IMR-90 (cell line): ENCODE data around the gene XYLT2. TPM values are rescaled to one million over a fixed set of nuclear protein-coding genes. Genes with fewer than 3 reads are reported as not detected.

Source experiments
- ATAC-seq: fragments of 200-7000 bp; cut with Tn5 transposase; 2 replicates; pipeline ENCODE4 v1.9.1; 2020; ENCODE audit warnings: low read depth, mild to moderate bottlenecking, moderate library complexity
- BruUV-seq: library from RNA; stranded (reverse); fragments of 400-500 nt; replicated peaks from 2 replicates; lab custom pipeline; 2021; lab: Mats Ljungman, UMichigan
- CTCF ChIA-PET: fragments of 300-600 bp; formaldehyde crosslinking; extraction: SDS; loops from one replicate; lab custom pipeline; 2021; ENCODE audit warnings: antibody characterized with exemption; lab: Yijun Ruan, JAX
- POLR2A ChIA-PET: fragments of 300-600 bp; sonication (Branson Sonifier 250); formaldehyde crosslinking; loops from one replicate; lab custom pipeline; 2022; ENCODE audit warnings: antibody characterized with exemption; ENCODE audit not compliant: unreplicated experiment; lab: Charles Lee
- DNase-seq: peaks from one replicate; pipeline ENCODE4 v3.0.0; 2013
- H2AFZ ChIP-seq: replicated peaks from 2 replicates; pipeline ENCODE3; 2013; ENCODE audit warnings: low read length, mild to moderate bottlenecking; ENCODE audit not compliant: poor library complexity
- H2AK5ac ChIP-seq: 2 replicates; pipeline ENCODE4 v1.6.1; 2013; ENCODE audit warnings: low read depth, low read length, inconsistent platforms
- H2AK9ac ChIP-seq: replicated peaks from 2 replicates; pipeline ENCODE3; 2013; ENCODE audit warnings: mild to moderate bottlenecking, low read depth, low read length, moderate library complexity; ENCODE audit not compliant: poor library complexity
- H2BK120ac ChIP-seq: 2 replicates; pipeline ENCODE4 v1.6.1; 2013; ENCODE audit warnings: low read depth, low read length, inconsistent platforms
- H2BK15ac ChIP-seq: 3 replicates; pipeline ENCODE4 v1.6.1; 2013; ENCODE audit warnings: low read depth, low read length, inconsistent platforms
- H2BK20ac ChIP-seq: 2 replicates; pipeline ENCODE4 v1.6.1; 2013; ENCODE audit warnings: low read depth, mild to moderate bottlenecking, inconsistent platforms, low read length, moderate library complexity
- H2BK5ac ChIP-seq: 2 replicates; pipeline ENCODE4 v1.6.1; 2013; ENCODE audit warnings: mild to moderate bottlenecking, low read depth, low read length, inconsistent platforms; ENCODE audit not compliant: poor library complexity, severe bottlenecking
- H3K14ac ChIP-seq: replicated peaks from 2 replicates; pipeline ENCODE4 v1.6.1; 2013; ENCODE audit warnings: low read depth, low read length, inconsistent platforms
- H3K18ac ChIP-seq: 2 replicates; pipeline ENCODE4 v1.6.1; 2013; ENCODE audit warnings: low read depth, low read length, control low read depth
- H3K23ac ChIP-seq: 2 replicates; pipeline ENCODE4 v1.6.1; 2013; ENCODE audit warnings: low read depth, low read length, inconsistent platforms
- H3K27ac ChIP-seq: 2 replicates; pipeline ENCODE4 v1.5.1; 2013; ENCODE audit warnings: mild to moderate bottlenecking, control low read depth, low read length; ENCODE audit not compliant: insufficient read depth
- H3K27me3 ChIP-seq: 2 replicates; pipeline ENCODE4 v1.6.1; 2013; ENCODE audit warnings: low read length; ENCODE audit not compliant: control insufficient read depth, insufficient read depth
- H3K36me3 ChIP-seq: 2 replicates; pipeline ENCODE4 v1.6.1; 2013; ENCODE audit warnings: low read length, mixed read lengths; ENCODE audit not compliant: control insufficient read depth, insufficient read depth
- H3K4ac ChIP-seq: 2 replicates; pipeline ENCODE4 v1.6.1; 2013; ENCODE audit warnings: low read depth, low read length, inconsistent platforms
- H3K4me1 ChIP-seq: 2 replicates; pipeline ENCODE4 v1.6.1; 2013; ENCODE audit warnings: low read length, mixed read lengths; ENCODE audit not compliant: control insufficient read depth, insufficient read depth
- H3K4me2 ChIP-seq: 2 replicates; pipeline ENCODE4 v1.6.1; 2013; ENCODE audit warnings: low read depth, mild to moderate bottlenecking, control low read depth, low read length, moderate library complexity
- H3K4me3 ChIP-seq: 2 replicates; pipeline ENCODE4 v1.5.1; 2013; ENCODE audit warnings: low read depth, mild to moderate bottlenecking, control low read depth, low read length, moderate library complexity; ENCODE audit not compliant: insufficient read depth
- H3K56ac ChIP-seq: 2 replicates; pipeline ENCODE4 v1.6.1; 2013; ENCODE audit warnings: low read length, inconsistent platforms; ENCODE audit not compliant: insufficient read depth; ENCODE audit errors: extremely low read depth
- H3K79me1 ChIP-seq, 2 experiments: 2 replicates each; pipeline ENCODE4 v1.6.1; 2013; ENCODE audit warnings: low read length in 2 of 2, inconsistent platforms in 1 of 2, low read depth in 1 of 2
- H3K9ac ChIP-seq: 2 replicates; pipeline ENCODE4 v1.6.1; 2013; ENCODE audit warnings: low read depth, low read length, control low read depth
- H3K9me1 ChIP-seq: 2 replicates; pipeline ENCODE4 v1.6.1; 2013; ENCODE audit warnings: low read length, inconsistent platforms; ENCODE audit not compliant: insufficient read depth
- H3K9me3 ChIP-seq: 2 replicates; pipeline ENCODE4 v1.6.1; 2013; ENCODE audit warnings: low read length; ENCODE audit not compliant: control insufficient read depth, insufficient read depth
- H4K20me1 ChIP-seq: 2 replicates; pipeline ENCODE4 v1.6.1; 2013; ENCODE audit warnings: low read length, inconsistent platforms; ENCODE audit not compliant: insufficient read depth
- H4K5ac ChIP-seq: 2 replicates; pipeline ENCODE4 v1.6.1; 2013; ENCODE audit warnings: mild to moderate bottlenecking, low read depth, low read length, control low read depth
- H4K8ac ChIP-seq, 2 experiments: 2 replicates each; pipeline ENCODE4 v1.6.1; 2013; ENCODE audit warnings: low read depth in 2 of 2, low read length in 2 of 2, control low read depth in 1 of 2, inconsistent platforms in 1 of 2
- H4K91ac ChIP-seq: 2 replicates; pipeline ENCODE4 v1.6.1; 2013; ENCODE audit warnings: low read depth, low read length, inconsistent platforms; ENCODE audit not compliant: insufficient read depth
- BHLHE40 ChIP-seq: fragments of 150-350 bp; IDR thresholded peaks from 2 replicates; pipeline ENCODE4 v1.6.1; 2016; ENCODE audit warnings: mild to moderate bottlenecking, low read depth, low read length
- CHD1 ChIP-seq: IDR thresholded peaks from 2 replicates; pipeline ENCODE4 v1.6.1; 2012; ENCODE audit warnings: low read depth, low read length, improper control_type of control experiment
- ELK1 ChIP-seq: fragments of 150-350 bp; IDR thresholded peaks from 2 replicates; pipeline ENCODE4 v1.6.1; 2016; ENCODE audit warnings: low read depth, mild to moderate bottlenecking, low read length, moderate library complexity, borderline replicate concordance
- FOS ChIP-seq: fragments of 150-350 bp; IDR thresholded peaks from 2 replicates; pipeline ENCODE4 v1.6.1; 2016; ENCODE audit warnings: low read depth, low read length
- MAFK ChIP-seq: IDR thresholded peaks from 2 replicates; pipeline ENCODE4 v1.6.1; 2012; ENCODE audit warnings: low read depth, low read length, improper control_type of control experiment
- MAZ ChIP-seq: IDR thresholded peaks from 2 replicates; pipeline ENCODE4 v1.6.1; 2012; ENCODE audit warnings: low read depth, mild to moderate bottlenecking, low read length, improper control_type of control experiment, moderate library complexity, borderline replicate concordance
- MXI1 ChIP-seq: IDR thresholded peaks from 2 replicates; pipeline ENCODE4 v1.6.1; 2012; ENCODE audit warnings: low read depth, mild to moderate bottlenecking, low read length, moderate library complexity, borderline replicate concordance
- POLR2A ChIP-seq: IDR thresholded peaks from 2 replicates; pipeline ENCODE4 v1.6.1; 2012; ENCODE audit warnings: mild to moderate bottlenecking, low read depth, low read length
- RAD21 ChIP-seq: IDR thresholded peaks from 2 replicates; pipeline ENCODE4 v1.6.1; 2012; ENCODE audit warnings: low read length, improper control_type of control experiment
- RCOR1 ChIP-seq: IDR thresholded peaks from 2 replicates; pipeline ENCODE4 v1.6.1; 2012; ENCODE audit warnings: mild to moderate bottlenecking, low read length, improper control_type of control experiment; ENCODE audit not compliant: insufficient replicate concordance
- SMC3 ChIP-seq: fragments of 150-350 bp; IDR thresholded peaks from 2 replicates; pipeline ENCODE4 v1.6.1; 2016; ENCODE audit warnings: low read depth, mild to moderate bottlenecking, antibody characterized with exemption, low read length, moderate library complexity
- WGBS, 2 experiments: methylation state at CpG; one replicate each; pipeline versions ENCODE4 v1.1.5 to v1.1.7; 2013; ENCODE audit warnings: missing lambda C conversion rate in 2 of 2; ENCODE audit not compliant: insufficient read length in 1 of 2; ENCODE audit errors: extremely low coverage in 2 of 2; 5-methylcytosine and 5-hydroxymethylcytosine counted together
- dilution Hi-C: fragments of 300-500 bp; cut with HindIII; formaldehyde crosslinking; loops from one replicate; pipeline ENCODE4 v1.14.3; 2018; ENCODE audit warnings: low sequenced_read_pairs; ENCODE audit not compliant: unreplicated experiment
- in situ Hi-C: fragments of 300-500 bp; cut with MboI; formaldehyde crosslinking; loops from 3 replicates; pipeline ENCODE4 v1.14.3; 2019; ENCODE audit warnings: low sequenced_read_pairs, inconsistent platforms, mixed read lengths
- intact Hi-C: fragments of 100-400 bp; cut with micrococcal nuclease; formaldehyde crosslinking; loops from 2 replicates; pipeline ENCODE4 v1.10.0; 2022
- polyA plus RNA-seq, 3 experiments: library from polyadenylated mRNA; depleted of rRNA; stranded (reverse); fragments of >200 nt; gene quantifications; 2 replicates each; pipeline ENCODE4 v1.2.3, GENCODE V29; 2012; ENCODE audit warnings: low replicate concordance in 1 of 3
- total RNA-seq: library from RNA; depleted of rRNA; stranded (reverse); fragments of >200 nt; gene quantifications from 2 replicates; pipeline ENCODE4 v1.2.3, GENCODE V29; 2012
- TF ChIP-seq, protein P1 (sequence below): fragments of 150-350 bp; IDR thresholded peaks from 2 replicates; pipeline ENCODE4 v1.6.1; 2017; ENCODE audit warnings: mild to moderate bottlenecking, antibody characterized with exemption, low read length, low read depth

XYLT2 gene
- total and polyA plus RNA-seq, 2 of the 4 experiments (the other 2 are of a cell fraction) = 27.7 to 31.9 TPM

DNA sequence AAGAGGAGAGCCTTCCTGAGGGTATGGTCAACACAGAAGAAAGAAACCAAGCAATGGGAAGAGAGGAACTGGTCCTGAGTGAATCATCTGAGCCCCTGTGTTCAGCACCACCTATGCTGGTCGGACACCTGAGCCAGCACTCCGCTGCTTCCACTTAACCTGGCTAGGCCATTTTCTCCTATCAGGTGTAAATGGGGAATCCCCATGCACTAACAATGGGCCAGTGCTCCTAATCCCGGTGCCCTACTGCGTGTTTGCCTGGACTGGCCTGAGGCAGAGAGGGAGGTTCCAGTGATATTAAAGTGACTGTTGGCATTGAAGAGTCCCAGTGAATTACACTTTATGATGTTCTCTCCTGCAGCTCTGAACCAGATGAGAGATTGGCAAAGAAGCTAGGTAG, 34.4 kb upstream of the XYLT2 start:
- no peak overlapping the region for H4K5ac ChIP-seq
- DNase-seq (no peak), ATAC-seq (no peak)
- no peak overlapping the region for H2BK120ac ChIP-seq
- WGBS, 2 experiments = 100% methylated on average over 3 of the region's 4 CpGs; no CpG with 5 or more reads in 1 of the 2 experiments
- peaks cover 6% of the 10 kb centered on the region; the same call in 1 of the 2 replicates for H3K9me1 ChIP-seq
- peaks cover 14% of the 10 kb centered on the region for H3K4me1 ChIP-seq
- intact Hi-C loops (no loop called here), dilution Hi-C loops (no loop called here), in situ Hi-C loops (loop anchor here (25.0 kb wide), 1 partner anchor 424 kb away; no protein-coding TSS in a partner anchor)
- no peak overlapping the region for H3K14ac ChIP-seq
- no peak overlapping the region for H3K4me3 ChIP-seq
- no peak overlapping the region for H4K91ac ChIP-seq
- no TSS peak for BruUV-seq
- no peak overlapping the region for H3K27ac ChIP-seq
- no peak overlapping the region for H2AK9ac ChIP-seq
- H4K20me1 ChIP-seq = no peaks in the 10 kb centered on the region
- H3K79me1 ChIP-seq = no peaks in the 10 kb centered on the region
- H3K4me2 ChIP-seq = no peak overlapping the region
- H2AK5ac ChIP-seq = no peak overlapping the region
- no peak overlapping the region for H2BK20ac ChIP-seq
- H2AFZ ChIP-seq = no peak overlapping the region
- H3K56ac ChIP-seq = no peak overlapping the region
- no peak overlapping the region for H4K8ac ChIP-seq
- H3K27me3 ChIP-seq = peaks cover 18% of the 10 kb centered on the region
- H2BK5ac ChIP-seq = no peak overlapping the region
- no peak overlapping the region for H3K18ac ChIP-seq
- CTCF ChIA-PET = no interaction called here
- POLR2A ChIA-PET = no interaction called here
- TF ChIP-seq ELK1 = no peak
- TF ChIP-seq MAFK = no peak
- no peak for TF ChIP-seq RCOR1
- no peak for TF ChIP-seq BHLHE40
- TF ChIP-seq MAZ = no peak
- no peak for TF ChIP-seq RAD21
- TF ChIP-seq FOS = no peak
- TF ChIP-seq SMC3 = no peak
- TF ChIP-seq, protein P1, sequence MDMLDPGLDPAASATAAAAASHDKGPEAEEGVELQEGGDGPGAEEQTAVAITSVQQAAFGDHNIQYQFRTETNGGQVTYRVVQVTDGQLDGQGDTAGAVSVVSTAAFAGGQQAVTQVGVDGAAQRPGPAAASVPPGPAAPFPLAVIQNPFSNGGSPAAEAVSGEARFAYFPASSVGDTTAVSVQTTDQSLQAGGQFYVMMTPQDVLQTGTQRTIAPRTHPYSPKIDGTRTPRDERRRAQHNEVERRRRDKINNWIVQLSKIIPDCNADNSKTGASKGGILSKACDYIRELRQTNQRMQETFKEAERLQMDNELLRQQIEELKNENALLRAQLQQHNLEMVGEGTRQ = no peak
- no peak for TF ChIP-seq POLR2A
- no peak for TF ChIP-seq MXI1
- no peak for TF ChIP-seq CHD1
- no peak overlapping the region for H2BK15ac ChIP-seq
- no peak overlapping the region for H3K23ac ChIP-seq
- no peak overlapping the region for H3K9ac ChIP-seq
- no peak overlapping the region for H3K4ac ChIP-seq
- no peaks in the 10 kb centered on the region for H3K36me3 ChIP-seq
- no peaks in the 10 kb centered on the region for H3K9me3 ChIP-seq
